Stomach (tissue), 19 donors: ENCODE measurements around the gene CIBAR2. TPM values are rescaled to one million over a fixed set of nuclear protein-coding genes. Genes with fewer than 3 reads are reported as not detected.

Experiments used
- DNase-seq, 2 donors: peaks; one replicate each; pipeline versions ENCODE4 v3.0.0 to v3.0.0-alpha.2; 2013 to 2019
- H3K27ac ChIP-seq, 5 donors: fragments of 200-600 bp in 4 of 5; sonication (generic) in 4 of 5; one replicate each; pipeline ENCODE4 v1.5.1; 2013 to 2019; ENCODE audit warnings: mild to moderate bottlenecking in 1 of 5, moderate library complexity in 1 of 5
- H3K27me3 ChIP-seq, 3 donors: fragments of 200-600 bp; sonication (generic); one replicate each; pipeline ENCODE4 v1.5.1; 2017 to 2019; ENCODE audit warnings: mixed run types in 1 of 3
- H3K36me3 ChIP-seq, 4 donors: fragments of 200-600 bp; sonication (generic); 1 replicate in 3 of 4; 2 replicates in 1 of 4; pipeline ENCODE4 v1.5.1; 2016 to 2019
- H3K4me1 ChIP-seq, 4 donors: fragments of 200-600 bp; sonication (generic); one replicate each; pipeline ENCODE4 v1.5.1; 2016 to 2019
- H3K4me3 ChIP-seq, 4 donors: fragments of 200-600 bp; sonication (generic) in 3 of 4; one replicate each; pipeline ENCODE4 v1.5.1; 2016 to 2019; ENCODE audit warnings: mild to moderate bottlenecking in 1 of 4
- H3K9me3 ChIP-seq, 4 donors: fragments of 200-600 bp; sonication (generic); one replicate each; pipeline ENCODE4 v1.5.1; 2016 to 2019
- EP300 ChIP-seq: sonication (generic); formaldehyde crosslinking; IDR thresholded peaks from one replicate; pipeline ENCODE4 v1.6.1; 2017; ENCODE audit warnings: antibody characterized with exemption
- POLR2A ChIP-seq, 4 donors: fragments of 450-650 bp; IDR thresholded peaks; one replicate each; pipeline ENCODE4 v1.6.1; 2016; ENCODE audit warnings: antibody characterized with exemption in 4 of 4, control low read depth in 2 of 4, mild to moderate bottlenecking in 1 of 4, moderate library complexity in 1 of 4
- POLR2AphosphoS5 ChIP-seq, 3 donors: sonication (generic); formaldehyde crosslinking; IDR thresholded peaks; one replicate each; pipeline ENCODE4 v1.6.1; 2016; ENCODE audit warnings: antibody characterized with exemption in 3 of 3
- WGBS, 5 donors: extraction: QIAGEN DNeasy Blood & Tissue Kit in 3 of 5; methylation state at CpG; one replicate each; pipeline versions ENCODE4 v1.1.5 to v1.1.7; 2013 to 2018; 5-methylcytosine and 5-hydroxymethylcytosine counted together
- intact Hi-C: fragments of 100-400 bp; cut with DNase I; formaldehyde crosslinking; loops from one replicate; pipeline ENCODE4 v1.15.1; 2023; ENCODE audit warnings: low total_unique reads
- long read RNA-seq, 10 donors: transcript quantifications; one replicate each; lab custom pipeline, GENCODE V29; 2026
- polyA plus RNA-seq, 3 donors: library from polyadenylated mRNA; stranded (reverse); fragments of 200-250 nt; gene quantifications; one replicate each; pipeline ENCODE4 v1.2.3, GENCODE V29; 2013
- total RNA-seq, 5 donors: library from RNA; depleted of rRNA; stranded (reverse); fragments of >200 nt; gene quantifications; one replicate each; pipeline versions ENCODE4 v1.1.0 to v1.2.3, GENCODE V29; 2014 to 2016
- TF ChIP-seq, protein P1 (sequence below), 7 experiments: fragments of 450-650 bp in 4 of 7; fragments of 200-600 bp in 3 of 7; sonication (generic) in 3 of 7; IDR thresholded peaks; one replicate each; pipeline ENCODE4 v1.5.1; 2016 to 2019; ENCODE audit warnings: antibody characterized with exemption in 7 of 7, control low read depth in 2 of 7, mild to moderate bottlenecking in 1 of 7
- donor health status: healthy with polysubstance abuse.
- donor health status: Bipolar disorder and iron deficiency.
- donor health status: healthy.

CIBAR2 gene
- 10 to 100 TPM in 1 of 5 donors, not detected in 4; 54.0 TPM for total RNA-seq
- 1 to 10 TPM in 1 of 3 donors, not detected in 2; 1.5 TPM for polyA plus RNA-seq
- long read RNA-seq, donor 1: 0 reads
- long read RNA-seq, donor 2: 0 reads
- long read RNA-seq, donor 3: 0 reads
- long read RNA-seq, donor 4: 0 reads
- long read RNA-seq, donor 5: 0 reads
- long read RNA-seq, donor 6: 0 reads
- long read RNA-seq, donor 7: 0 reads
- long read RNA-seq, donor 8: 0 reads
- long read RNA-seq, donor 9: 0 reads
- long read RNA-seq, donor 10: 0 reads

DNA sequence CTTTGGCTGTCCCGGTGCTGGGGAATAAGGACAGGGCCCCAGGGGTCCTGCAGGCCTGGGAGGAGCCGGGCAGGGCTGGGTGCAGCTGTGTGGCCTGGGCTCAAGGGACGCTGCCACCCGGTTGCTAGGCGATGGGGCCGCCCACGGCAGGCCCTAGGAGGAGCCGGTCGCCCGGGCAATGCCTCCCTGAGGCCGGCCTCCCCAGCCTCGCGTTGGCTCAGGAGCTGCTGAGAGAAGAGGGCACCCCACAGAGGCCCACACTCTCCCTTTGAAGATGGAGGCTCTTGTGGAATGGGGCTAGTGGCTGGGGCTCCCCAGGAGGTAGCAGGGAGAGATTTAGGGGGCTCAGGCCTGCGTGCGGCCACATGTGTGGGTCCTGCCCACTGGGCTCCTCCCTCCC, at the start of gene CIBAR2:
TSS of gene CIBAR2 (minus strand) at position 109 of the 400 bp plus-strand sequence. CDS start 120 bp downstream, outside the sequence.
- no peaks in the 10 kb centered on the region for H3K36me3 ChIP-seq
- no peak within 1 kb of the TSS for H3K4me3 ChIP-seq
- H3K27me3 ChIP-seq: no peaks in the 10 kb centered on the region
- DNase-seq: peak in 1 of 2 donors; percentile 71
- intact Hi-C loops: loop anchor here (10.0 kb wide), 2 partner anchors 82 to 132 kb away; no protein-coding TSS in a partner anchor
- WGBS, 5 donors: 45 to 100% (median 48%) methylated on average over 2 to 15 of the region's 15 CpGs
- H3K27ac ChIP-seq: no peak within 1 kb of the TSS
- no peaks in the 10 kb centered on the region for H3K9me3 ChIP-seq
- peaks cover 0 to 14% (median 5%) of the 10 kb centered on the region in 4 donors for H3K4me1 ChIP-seq
- TF ChIP-seq, protein P1, sequence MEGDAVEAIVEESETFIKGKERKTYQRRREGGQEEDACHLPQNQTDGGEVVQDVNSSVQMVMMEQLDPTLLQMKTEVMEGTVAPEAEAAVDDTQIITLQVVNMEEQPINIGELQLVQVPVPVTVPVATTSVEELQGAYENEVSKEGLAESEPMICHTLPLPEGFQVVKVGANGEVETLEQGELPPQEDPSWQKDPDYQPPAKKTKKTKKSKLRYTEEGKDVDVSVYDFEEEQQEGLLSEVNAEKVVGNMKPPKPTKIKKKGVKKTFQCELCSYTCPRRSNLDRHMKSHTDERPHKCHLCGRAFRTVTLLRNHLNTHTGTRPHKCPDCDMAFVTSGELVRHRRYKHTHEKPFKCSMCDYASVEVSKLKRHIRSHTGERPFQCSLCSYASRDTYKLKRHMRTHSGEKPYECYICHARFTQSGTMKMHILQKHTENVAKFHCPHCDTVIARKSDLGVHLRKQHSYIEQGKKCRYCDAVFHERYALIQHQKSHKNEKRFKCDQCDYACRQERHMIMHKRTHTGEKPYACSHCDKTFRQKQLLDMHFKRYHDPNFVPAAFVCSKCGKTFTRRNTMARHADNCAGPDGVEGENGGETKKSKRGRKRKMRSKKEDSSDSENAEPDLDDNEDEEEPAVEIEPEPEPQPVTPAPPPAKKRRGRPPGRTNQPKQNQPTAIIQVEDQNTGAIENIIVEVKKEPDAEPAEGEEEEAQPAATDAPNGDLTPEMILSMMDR (IDR thresholded peaks at IDR 0.05): no peak
- TF ChIP-seq POLR2AphosphoS5 (IDR thresholded peaks at IDR 0.05): no peak
- no peak for TF ChIP-seq EP300
- no peak for TF ChIP-seq POLR2A (IDR thresholded peaks at IDR 0.05)

DNA sequence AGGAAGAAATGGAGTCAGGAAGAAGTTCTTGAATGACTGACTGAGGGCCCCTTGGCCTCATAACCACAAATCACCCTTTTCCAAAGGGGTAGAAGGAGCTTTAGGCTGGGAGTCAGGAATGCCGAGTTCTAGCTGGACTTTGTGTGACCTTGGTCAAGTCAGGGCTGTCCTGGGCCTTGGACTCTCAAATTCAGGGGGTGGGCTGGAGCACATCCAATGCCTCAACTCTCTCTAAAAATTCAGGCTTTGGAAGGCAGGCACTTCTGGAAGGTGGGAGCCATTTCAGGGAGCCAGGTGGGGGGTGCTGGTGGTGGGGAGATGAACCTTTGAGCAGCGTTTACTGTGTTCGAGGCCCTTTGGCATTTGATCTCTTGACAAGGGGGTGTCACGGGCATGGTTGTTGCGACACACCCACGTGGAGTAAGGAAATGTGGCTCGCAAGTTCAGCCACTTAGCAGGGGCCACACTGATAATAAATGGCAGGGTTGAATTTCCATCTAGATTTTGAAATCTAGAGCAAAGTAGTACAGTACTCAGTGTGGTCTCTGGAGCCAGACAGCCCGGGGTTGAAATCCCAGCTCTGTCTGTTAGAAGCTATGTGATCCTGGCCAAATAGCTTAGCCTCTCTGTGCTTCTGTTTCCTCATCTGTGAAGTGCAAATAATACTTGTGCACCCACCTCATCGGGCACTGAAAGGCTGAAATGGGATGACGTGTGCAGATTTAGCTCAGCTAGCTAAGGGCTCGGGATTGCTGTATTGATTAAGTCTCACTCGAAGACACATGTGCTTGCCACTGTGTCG, 47.1 kb upstream of the CIBAR2 start:
- 70 to 83% (median 73%) methylated on average over 13 of the region's 13 CpGs for WGBS, 5 donors
- Histone ChIP-seq H3K27ac (peak overlapping the region in 1 of 5 donors; percentile 4), H3K9me3 (no peaks in the 10 kb centered on the region), H3K4me1 (peaks cover 20 to 49% (median 37%) of the 10 kb centered on the region in 4 donors), H3K4me3 (no peak overlapping the region), H3K27me3 (no peaks in the 10 kb centered on the region), H3K36me3 (no peaks in the 10 kb centered on the region)
- TF ChIP-seq POLR2A (IDR thresholded peaks at IDR 0.05) (no peak), POLR2AphosphoS5 (IDR thresholded peaks at IDR 0.05) (no peak), EP300 (no peak)
- TF ChIP-seq, protein P1 (IDR thresholded peaks at IDR 0.05): no peak
- peak in 1 of 2 donors; percentile 39 for DNase-seq
- intact Hi-C loops: no loop called here

DNA sequence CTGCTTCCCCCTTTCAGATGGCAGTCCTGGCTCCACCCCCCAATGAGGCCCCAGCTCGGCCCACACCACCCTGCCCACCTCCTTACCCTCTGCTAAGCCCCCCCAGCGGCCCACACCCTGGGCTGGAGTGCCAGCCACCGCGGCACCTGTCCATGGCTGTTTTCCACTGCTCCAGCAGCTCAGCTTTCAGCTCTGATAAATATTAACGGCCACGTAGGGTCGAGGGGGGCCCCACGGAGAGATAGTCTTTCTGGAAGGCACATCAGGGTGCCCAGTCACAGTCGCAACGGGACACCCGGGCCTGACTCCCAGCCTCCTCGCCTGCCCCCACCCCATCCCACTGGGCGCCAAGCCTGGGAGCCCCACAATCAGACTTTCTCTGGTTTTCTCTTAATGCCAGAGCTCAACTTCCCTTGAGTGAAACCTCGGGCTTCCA, 46.5 kb upstream of the CIBAR2 start:
- WGBS, 5 donors: 31 to 58% (median 42%) methylated on average over 11 to 14 of the region's 14 CpGs
- Histone ChIP-seq H3K27ac (peak overlapping the region in 1 of 5 donors; percentile 4), H3K4me1 (peaks cover 20 to 43% (median 34%) of the 10 kb centered on the region in 4 donors), H3K9me3 (no peaks in the 10 kb centered on the region), H3K4me3 (no peak overlapping the region), H3K36me3 (no peaks in the 10 kb centered on the region), H3K27me3 (no peaks in the 10 kb centered on the region)
- peak in 1 of 2 donors; percentile 48 for DNase-seq
- intact Hi-C loops: no loop called here
- TF ChIP-seq POLR2AphosphoS5 (IDR thresholded peaks at IDR 0.05) (no peak), POLR2A (IDR thresholded peaks at IDR 0.05) (no peak), EP300 (no peak)
- TF ChIP-seq, protein P1 (IDR thresholded peaks at IDR 0.05): no peak
